HG03469 (cell line): ENCODE results near the gene PSMC5.

Experiments used
- ATAC-seq: cut with Tn5 transposase; IDR thresholded peaks from one replicate; pipeline ENCODE4 v1.9.1; 2021; ENCODE audit warnings: mild to moderate bottlenecking, moderate library complexity, moderate number of reproducible peaks; ENCODE audit not compliant: unreplicated experiment

Gene PSMC5

DNA sequence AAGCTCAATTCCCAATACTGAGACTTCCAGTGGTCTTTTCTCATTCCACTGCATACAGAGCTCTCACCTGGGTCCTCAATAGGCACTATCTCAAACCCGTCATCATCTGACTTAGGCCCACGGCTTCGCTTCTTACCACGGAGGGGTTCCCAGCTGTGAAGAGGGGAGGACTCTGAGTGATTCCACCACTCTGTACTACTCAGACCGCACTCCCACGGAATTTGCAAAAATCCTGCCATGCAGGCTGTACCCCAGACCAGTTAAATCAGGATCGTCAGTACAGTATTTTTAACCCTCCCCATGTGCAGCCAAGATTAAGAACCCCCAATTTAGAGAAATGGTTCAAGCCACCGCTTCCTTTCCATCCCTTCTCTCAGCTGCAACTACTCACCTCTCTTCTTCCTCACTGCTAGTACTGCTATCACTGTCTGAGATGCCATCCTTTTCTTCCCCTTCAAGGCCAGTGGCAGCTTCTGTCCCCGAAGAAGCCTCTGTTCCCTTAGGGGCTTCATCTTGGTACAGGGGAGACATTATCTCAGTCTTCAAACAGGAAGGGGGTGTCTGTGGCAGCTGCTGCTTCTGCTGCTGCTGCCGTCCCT, 6.2 kb upstream of the PSMC5 start:
- ATAC-seq, result no peak

DNA sequence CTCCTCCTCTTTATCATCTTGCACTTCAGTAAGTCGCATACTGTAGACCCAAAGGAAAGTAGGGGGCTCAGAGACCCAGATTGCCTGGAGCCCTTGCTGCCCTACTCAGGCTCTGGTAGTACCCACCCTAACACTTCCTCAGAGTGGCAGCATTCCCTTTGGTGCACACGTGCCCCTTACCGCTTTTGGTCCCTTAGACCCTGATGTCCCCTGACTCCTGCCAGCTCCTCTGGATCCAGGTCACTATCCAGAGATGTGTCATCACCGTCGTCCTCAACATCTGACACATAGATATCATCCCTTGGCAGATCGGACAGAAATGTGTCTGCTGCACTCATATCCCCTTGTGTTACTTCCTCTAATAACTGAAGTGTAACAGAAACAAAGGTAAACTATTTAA, 5.4 kb upstream of the PSMC5 start:
- no peak for ATAC-seq

GRCh38 chr17:63822537-63822936, 4.7 kb upstream of the PSMC5 start:
- ATAC-seq, result no peak

DNA sequence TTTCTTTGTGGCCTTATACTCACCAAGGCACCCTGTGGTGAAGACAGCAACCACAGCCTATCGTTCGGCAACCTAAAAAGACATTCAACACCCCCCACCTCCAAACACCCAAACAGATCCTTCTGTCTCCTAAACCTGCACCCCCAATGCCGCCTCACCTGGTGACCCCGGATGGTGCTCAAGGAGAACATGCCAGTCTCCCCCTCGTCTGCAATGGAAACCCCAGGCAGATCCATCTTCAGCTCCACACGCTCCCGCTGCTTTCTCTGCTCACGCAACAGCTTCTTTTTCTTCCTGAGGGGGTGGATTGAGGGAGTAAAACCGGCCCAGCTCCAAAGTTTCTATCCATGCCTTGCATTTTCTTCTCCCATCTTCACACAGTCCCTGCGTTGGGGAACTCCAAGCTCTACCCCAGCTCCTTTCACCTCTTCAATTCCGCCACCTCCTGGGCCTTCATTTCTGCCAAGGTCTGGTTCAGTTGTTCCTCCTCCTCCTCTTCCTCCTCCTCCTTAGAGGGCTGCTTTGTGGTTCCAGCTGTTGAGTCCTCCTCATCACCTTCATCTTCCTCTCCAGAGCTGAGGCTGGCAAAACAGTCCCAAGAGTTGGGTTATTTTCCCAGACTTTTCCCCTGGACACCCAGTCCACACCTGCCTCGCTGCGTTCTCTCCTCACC, 3.4 kb upstream of the PSMC5 start:
- ATAC-seq, result no peak

GRCh38 chr17:63824362-63824761, 2.9 kb upstream of the PSMC5 start:
- no peak for ATAC-seq

DNA sequence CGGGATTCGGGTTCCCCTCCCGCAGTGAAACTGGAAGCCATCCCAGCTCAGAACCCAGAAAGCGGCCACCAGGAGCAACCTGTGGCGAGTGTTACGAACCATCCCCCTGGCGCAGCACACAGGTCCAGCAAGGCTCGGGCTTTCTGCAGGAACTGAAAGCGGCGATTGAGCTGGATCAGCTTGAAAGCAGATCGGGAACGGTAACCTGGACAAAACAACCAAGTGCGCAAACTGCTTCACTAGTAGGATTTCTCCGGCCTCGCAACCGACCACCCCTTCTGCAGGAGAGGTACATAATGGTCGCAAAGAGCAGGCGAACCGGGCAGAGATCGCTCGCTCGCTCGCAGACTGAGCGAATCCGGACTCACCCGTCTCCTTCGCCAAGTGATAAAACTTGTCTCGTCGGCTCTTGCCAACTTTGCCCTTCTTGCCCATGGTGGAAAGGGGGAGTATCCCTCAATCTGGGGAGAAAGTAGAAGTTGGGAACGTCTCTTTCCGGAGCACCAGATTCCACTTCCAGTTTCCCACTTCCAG, 696 bp upstream of the PSMC5 start:
- ATAC-seq, result no peak

DNA sequence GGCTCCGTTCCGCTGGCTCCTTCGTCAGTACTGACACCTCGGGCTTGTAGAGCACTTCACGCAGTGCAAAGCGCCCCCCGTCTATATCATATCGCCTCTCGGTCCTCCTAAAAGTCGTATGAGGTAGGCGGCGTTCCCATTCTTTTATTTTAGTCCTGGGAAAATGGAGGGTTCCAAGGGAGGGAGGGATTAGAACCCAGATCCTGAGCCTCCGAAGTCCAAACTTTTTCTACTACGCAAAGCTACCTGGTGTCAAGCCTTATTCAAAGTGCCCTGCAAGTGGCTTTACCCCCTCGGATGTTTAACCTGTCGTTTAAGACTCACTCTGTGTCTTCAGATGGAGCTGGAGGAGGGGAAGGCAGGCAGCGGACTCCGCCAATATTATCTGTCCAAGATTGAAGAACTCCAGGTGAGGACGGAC, 580 bp downstream of the PSMC5 start:
- no peak for ATAC-seq

DNA sequence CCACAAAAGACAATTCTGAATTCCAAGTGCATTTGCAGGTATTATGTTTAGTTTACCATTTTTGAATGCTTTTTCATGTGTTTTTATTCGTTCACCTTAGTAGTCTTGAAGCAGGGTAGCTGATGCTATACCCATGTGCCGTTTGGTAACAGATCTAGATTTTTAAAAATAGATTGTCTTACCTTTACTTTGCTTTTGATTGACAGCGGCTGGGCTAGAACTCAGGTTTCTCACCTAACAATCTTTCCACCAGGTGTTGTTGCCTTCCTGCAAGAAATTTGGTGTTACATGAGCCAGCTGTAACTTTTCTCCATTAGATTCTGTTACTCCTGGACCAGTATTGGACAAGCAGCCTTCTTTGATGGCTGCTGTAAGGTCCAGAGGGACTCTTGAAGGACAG, 1.7 kb downstream of the PSMC5 start:
- ATAC-seq, result no peak

- ATAC-seq, result no peak
Measured at GRCh38 chr17:63830278-63830677, 3.0 kb downstream of the PSMC5 start.

- no peak for ATAC-seq
Measured at GRCh38 chr17:63830904-63831491, 3.8 kb downstream of the PSMC5 start.

GRCh38 chr17:63831505-63831904, 4.3 kb downstream of the PSMC5 start:
- ATAC-seq, result no peak

- no peak for ATAC-seq
Measured at GRCh38 chr17:63832014-63832413, 4.8 kb downstream of the PSMC5 start.

- ATAC-seq, result no peak
Measured at GRCh38 chr17:63832455-63832854, 5.2 kb downstream of the PSMC5 start.

DNA sequence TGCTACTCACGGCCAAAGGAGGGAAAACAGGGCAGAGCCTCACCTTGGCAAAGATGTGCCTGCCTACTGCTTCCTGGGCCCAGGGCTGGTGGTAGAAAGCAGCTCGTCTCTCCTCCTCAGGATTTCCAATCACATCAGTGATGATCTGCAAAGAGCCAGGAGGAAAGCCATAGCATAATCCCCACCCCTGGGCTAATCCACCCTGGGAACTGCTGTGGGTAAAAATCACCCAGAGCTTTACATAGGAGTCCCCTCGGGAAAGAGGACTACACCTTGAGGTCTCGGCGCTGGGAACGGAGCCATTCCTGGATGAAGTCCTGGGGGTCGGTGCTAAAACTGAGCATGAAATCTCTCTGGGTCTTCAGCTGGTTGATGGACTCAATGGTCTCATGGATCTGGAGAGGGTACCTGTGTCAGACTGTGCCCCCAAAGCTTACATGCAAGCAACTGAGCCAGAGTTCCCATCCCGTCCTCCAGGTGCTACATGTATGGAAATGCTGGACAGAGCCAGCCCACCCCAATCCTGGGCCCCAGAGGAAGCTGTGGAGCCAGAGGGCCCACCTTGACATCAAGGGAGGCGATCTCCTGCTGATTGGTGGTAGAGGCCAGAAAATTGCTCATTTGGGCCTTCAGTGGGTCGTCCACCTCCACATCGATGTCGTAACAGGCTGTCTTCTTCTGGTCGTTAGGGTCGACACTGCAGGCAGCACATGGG, 6.0 kb downstream of the PSMC5 start:
- ATAC-seq, result no peak

- no peak for ATAC-seq
Measured at GRCh38 chr17:63833741-63834373, 6.6 kb downstream of the PSMC5 start.

GRCh38 chr17:63834431-63835166, 7.4 kb downstream of the PSMC5 start:
- no peak for ATAC-seq

- no peak for ATAC-seq
Measured at GRCh38 chr17:63835167-63835720, 8.0 kb downstream of the PSMC5 start.

- ATAC-seq, result no peak
Measured at GRCh38 chr17:63836811-63837210, 9.6 kb downstream of the PSMC5 start.

- ATAC-seq, result no peak
Measured at GRCh38 chr17:63837480-63837879, 10.2 kb downstream of the PSMC5 start.

DNA sequence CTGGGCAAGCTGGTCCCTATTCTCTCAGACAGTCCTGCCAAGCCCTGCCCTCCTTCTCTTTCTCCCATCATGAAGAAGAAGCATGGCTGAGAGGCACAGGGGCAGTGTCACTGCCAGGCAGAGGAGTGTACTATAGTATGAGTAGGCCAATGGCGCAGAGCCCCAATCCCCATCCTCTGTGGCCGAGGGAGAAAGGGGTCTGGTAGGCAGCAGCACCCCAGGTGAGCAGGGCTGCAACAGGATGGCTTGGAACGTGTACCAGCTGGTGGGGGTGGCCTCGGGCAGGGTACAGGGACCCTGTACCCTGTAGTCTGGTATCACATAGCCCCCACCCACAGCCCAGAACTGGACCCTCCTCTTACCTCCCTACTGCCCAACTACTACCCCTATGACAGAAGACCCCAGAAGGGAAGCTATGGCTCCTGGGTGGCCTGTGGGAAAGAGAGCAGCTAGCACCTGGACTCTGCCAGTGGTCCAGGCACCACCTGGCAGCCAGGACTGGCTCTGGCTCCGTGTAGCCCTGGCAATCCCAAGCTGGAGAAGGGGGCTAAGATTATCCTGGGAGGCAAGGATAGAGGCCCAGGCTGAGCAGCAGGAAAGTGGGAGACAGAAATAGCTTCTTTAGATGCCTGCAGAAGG, 10.8 kb downstream of the PSMC5 start:
- ATAC-seq, result no peak
